HG02938 (cell line): ENCODE measurements around the gene NKX2-4.
"Not testable (repeated sequence)": the region's sequence is repeated elsewhere in the genome, so short reads cannot be mapped to it uniquely, and the experiment has no call there.

Experiments
- ATAC-seq: cut with Tn5 transposase; IDR thresholded peaks from one replicate; pipeline ENCODE4 v1.9.1; 2021; ENCODE audit warnings: mild to moderate bottlenecking, moderate library complexity; ENCODE audit not compliant: unreplicated experiment

Gene NKX2-4

GRCh38 chr20:21394551-21394950, 2.8 kb downstream of the NKX2-4 start:
- ATAC-seq: no peak

DNA sequence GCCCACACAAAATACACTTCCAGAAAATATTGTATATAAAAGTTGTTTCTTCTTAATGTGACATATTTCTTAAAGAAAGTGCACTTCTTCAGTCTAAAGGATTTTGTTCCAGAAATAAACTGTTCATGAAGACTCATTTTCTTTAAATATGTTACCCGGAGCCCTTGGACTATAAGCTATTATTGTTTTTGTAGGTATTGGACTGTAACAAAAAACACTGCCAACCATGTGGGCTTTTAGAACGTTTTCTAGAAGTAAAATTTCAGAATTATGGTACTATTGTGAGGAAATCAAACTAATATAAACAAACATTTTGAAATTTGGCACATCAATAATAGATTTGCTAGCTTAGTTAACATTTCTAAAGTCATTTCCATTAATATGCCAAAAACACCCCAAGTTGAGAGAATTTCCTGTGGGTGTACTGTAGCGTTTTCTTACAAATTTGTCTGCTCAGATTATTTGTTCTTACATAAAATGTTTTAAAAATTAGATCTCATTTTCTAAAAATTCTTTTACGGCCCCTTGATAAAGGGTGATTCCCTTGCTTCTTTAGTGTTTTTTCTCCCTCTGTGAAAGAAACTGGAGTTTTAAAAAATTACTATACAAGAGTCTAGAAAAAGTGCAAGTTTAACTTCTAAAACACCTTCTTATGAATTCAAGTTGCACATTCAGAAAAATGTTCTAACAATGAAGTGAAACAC, 3.4 kb downstream of the NKX2-4 start:
- no peak for ATAC-seq

DNA sequence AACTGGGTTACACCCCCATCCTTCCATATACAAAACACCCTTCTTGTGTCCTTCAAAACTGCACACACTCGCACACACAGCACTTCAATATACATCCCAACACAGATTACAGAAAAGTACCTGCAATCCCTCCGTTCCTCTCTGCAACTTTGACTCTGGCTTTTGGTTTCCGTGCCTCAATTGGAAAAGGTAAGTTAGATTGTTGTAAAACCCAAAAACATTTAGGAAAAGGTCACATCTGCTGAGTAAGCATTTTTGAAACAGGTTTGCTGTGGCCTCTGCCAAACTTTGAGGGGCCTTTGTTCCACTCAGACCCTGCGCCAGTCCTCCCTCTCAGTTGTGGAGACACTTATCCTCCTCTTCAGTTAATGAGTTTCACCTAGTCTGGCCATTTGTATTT, 4.2 kb downstream of the NKX2-4 start:
- no peak for ATAC-seq

GRCh38 chr20:21391972-21392352, 5.4 kb downstream of the NKX2-4 start:
- ATAC-seq: no peak

- no peak for ATAC-seq
These were observed 5.9 kb downstream of the NKX2-4 start for GRCh38 chr20:21391185-21391971.

GRCh38 chr20:21390768-21391167, 6.6 kb downstream of the NKX2-4 start:
- ATAC-seq: no peak

GRCh38 chr20:21389368-21389767, 8.0 kb downstream of the NKX2-4 start:
- ATAC-seq: no peak

- ATAC-seq: no peak
These were observed 8.8 kb downstream of the NKX2-4 start for GRCh38 chr20:21388566-21388965.

GRCh38 chr20:21387528-21387927, 9.8 kb downstream of the NKX2-4 start:
- no peak for ATAC-seq

- ATAC-seq: no peak
These were observed 11.2 kb downstream of the NKX2-4 start for GRCh38 chr20:21386111-21386510.

GRCh38 chr20:21384308-21384892, 12.9 kb downstream of the NKX2-4 start:
- no peak for ATAC-seq

DNA sequence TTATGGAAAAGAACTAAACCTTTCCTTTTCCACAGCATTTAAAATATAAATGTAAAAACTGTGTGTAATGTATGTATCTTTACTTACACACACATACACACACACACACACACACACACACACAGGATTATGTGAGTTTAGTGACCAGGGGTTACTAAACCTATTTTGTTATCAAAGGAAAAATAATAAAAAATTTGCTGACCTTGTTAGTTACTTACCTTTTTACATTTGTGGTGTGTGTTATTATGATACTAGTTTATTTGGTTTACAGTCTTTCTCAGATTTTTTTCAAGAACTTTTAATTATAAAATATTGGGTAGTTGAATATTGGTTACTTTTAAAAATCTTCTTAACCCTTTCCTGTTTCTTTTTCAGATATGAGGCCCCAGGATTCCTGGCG, 15.7 kb downstream of the NKX2-4 start:
- ATAC-seq: no peak

DNA sequence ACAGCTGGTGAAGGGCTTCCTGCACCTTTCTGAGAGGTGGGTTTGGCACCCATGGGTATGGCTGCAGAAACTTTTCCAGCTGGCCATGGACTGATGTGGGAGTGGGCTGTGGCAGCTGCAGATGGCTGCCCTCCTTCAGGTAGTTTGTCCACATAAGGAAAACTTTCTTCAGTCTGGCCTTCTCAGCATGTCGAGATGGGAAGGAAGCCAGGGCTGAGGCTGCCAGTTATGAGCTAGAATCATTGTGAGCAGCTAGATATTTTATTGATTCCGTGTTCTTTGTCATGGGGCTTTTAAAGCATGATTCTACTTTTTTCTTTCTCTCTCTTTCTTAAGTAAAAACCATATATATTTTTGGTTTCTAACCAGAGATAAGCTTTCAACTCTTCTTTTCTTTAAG, 16.6 kb downstream of the NKX2-4 start:
- no peak for ATAC-seq

GRCh38 chr20:21378259-21378658, 19.1 kb downstream of the NKX2-4 start:
- ATAC-seq: no peak

GRCh38 chr20:21377701-21378100, 19.6 kb downstream of the NKX2-4 start:
- no peak for ATAC-seq

GRCh38 chr20:21376626-21377025, 20.7 kb downstream of the NKX2-4 start:
- no peak for ATAC-seq

DNA sequence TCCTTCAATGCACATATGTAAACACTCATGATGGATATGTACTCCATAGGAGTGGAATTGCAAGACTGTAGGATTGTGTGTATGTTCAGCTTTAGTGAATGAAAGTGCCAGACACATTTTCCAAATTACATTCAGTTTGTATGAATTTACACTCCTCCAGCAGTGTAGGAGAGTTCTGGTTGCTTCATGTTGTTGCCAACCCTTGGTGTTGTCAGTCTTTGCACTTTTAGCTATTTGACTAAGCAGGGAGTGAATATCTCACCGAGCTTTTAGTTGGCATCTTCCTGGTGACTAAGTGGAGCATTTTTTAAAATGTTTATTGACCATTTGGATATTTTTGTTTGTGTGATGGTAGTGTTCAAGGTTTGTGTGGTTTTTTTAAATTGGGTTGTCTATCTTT, 23.9 kb downstream of the NKX2-4 start:
- ATAC-seq: no peak

DNA sequence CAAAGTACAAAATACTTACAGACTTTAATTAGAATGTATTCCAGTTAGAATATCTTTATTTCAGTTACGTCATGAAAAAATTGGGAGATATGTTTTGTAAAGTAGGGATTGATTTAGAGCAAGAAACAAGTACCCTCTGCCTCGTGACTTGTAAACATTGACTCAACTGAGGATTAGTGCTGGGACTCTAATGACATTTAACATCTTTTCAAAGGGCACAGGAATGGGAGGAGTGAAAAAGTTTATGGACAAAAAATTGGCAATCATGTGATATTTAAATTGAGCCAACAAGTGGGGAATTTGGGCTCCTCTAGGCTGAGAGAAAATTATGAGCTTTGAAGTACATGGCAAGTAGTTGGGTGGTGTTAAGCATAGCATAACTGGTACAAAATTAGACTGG, 25.3 kb downstream of the NKX2-4 start:
- no peak for ATAC-seq

DNA sequence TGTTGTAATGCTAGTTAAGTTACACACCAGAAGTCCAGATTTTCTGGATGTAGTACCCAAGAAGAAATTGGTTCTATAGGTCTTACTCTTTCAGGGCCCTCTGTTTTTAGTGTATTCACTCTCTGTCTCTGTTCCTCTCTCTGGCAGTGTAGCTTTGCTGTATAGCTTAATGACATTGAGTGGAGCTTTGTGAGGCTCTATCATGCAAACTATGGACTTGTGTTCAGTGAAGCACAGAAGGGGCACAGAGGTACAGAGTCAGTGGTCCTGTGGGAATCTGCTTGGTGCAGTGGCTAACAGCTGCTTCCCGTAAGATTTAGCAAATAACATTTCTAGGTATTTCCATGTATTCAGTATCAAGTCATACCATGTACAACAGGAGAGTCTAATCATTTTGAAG, 26.1 kb downstream of the NKX2-4 start:
- no peak for ATAC-seq

DNA sequence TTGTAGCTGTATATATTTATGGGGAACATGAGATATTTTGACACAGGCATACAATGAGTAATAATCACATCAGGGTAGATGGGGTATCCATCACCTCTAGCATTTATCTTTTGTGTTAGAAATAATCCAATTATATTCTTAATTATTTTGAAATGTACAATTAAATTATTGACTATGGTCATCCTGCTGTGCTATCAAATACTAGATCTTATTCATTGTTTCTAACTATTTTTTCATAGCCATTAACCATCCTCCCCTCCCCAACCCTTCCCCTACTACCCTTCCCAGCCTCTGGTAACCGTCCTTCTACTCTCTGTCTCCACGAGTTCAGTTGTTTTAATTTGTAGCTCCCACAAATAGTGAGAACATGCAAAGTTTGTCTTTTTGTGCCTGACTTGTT, 28.5 kb downstream of the NKX2-4 start:
- ATAC-seq: no peak

- ATAC-seq: not testable (repeated sequence)
These were observed 31.1 kb downstream of the NKX2-4 start for GRCh38 chr20:21366273-21366672.

DNA sequence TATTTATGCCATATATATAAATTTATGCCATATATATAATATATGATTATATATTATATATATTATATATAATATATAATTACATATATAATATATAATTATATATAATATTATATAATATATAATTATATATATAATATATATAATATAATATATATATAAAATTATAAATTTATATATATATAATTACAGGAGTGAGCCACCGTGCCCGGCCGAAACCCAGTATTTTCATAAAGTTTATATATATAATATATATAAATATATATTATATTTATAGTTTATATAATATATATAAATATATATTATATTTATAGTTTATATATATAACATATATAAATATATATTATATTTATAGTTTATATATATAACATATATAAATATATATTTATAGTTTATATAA, 31.6 kb downstream of the NKX2-4 start:
- no peak for ATAC-seq
